HEK293 (cell line): ENCODE results near the gene CRYBG1.

Source experiments
- CTCF ChIA-PET: fragments of 350-600 bp; formaldehyde crosslinking; extraction: SDS; loops from one replicate; lab custom pipeline; 2021; ENCODE audit warnings: antibody characterized with exemption; lab: Yijun Ruan, JAX
- POLR2A ChIA-PET: fragments of 300-600 bp; formaldehyde crosslinking; extraction: SDS; loops from one replicate; lab custom pipeline; 2020; ENCODE audit warnings: antibody characterized with exemption, inconsistent platforms; lab: Yijun Ruan, JAX
- H3K27ac ChIP-seq: fragments of 200-500 bp; sonication (Bioruptor generic); 2 replicates; pipeline ENCODE4 v1.5.1; 2014; ENCODE audit warnings: low read depth, low read length, control low read depth, inconsistent platforms; ENCODE audit errors: extremely low read depth
- H3K36me3 ChIP-seq, 2 experiments: fragments of 200-500 bp in 1 of 2; sonication (Bioruptor generic) in 1 of 2; 1 replicate in 1 of 2; 2 replicates in 1 of 2; pipeline ENCODE4 v1.5.1; 2014 to 2017; ENCODE audit warnings: inconsistent platforms in 2 of 2, low read length in 2 of 2; ENCODE audit not compliant: control insufficient read depth in 2 of 2, insufficient read depth in 1 of 2
- H3K4me1 ChIP-seq: fragments of 200-500 bp; sonication (Bioruptor generic); 2 replicates; pipeline ENCODE4 v1.5.1; 2014; ENCODE audit warnings: mild to moderate bottlenecking, low read length, inconsistent platforms; ENCODE audit not compliant: control insufficient read depth, insufficient read depth
- H3K4me3 ChIP-seq: 2 replicates; pipeline ENCODE4 v1.5.1; 2011; ENCODE audit warnings: low read depth, mild to moderate bottlenecking, control low read depth, low read length, moderate library complexity
- H3K9me3 ChIP-seq: fragments of 200-500 bp; sonication (Bioruptor generic); 2 replicates; pipeline ENCODE4 v1.5.1; 2014; ENCODE audit warnings: low read depth, low read length, inconsistent platforms; ENCODE audit not compliant: control insufficient read depth, insufficient read depth
- KLF9 ChIP-seq: fragments of 450-650 bp; formaldehyde crosslinking; IDR thresholded peaks from 2 replicates; pipeline ENCODE4 v1.5.1; 2016; ENCODE audit warnings: missing biosample characterization, missing genetic modification characterization, low read depth
- TRIM28 ChIP-seq: IDR thresholded peaks from 2 replicates; pipeline ENCODE4 v1.6.1; 2011; ENCODE audit warnings: low read length, control low read depth, borderline replicate concordance
- WT1 ChIP-seq: fragments of 450-650 bp; formaldehyde crosslinking; IDR thresholded peaks from 2 replicates; pipeline ENCODE4 v1.5.1; 2016; ENCODE audit warnings: missing biosample characterization, missing genetic modification characterization
- ZBTB48 ChIP-seq: fragments of 450-650 bp; formaldehyde crosslinking; IDR thresholded peaks from 2 replicates; pipeline ENCODE4 v1.5.1; 2016; ENCODE audit warnings: missing biosample characterization, missing genetic modification characterization
- ZFP41 ChIP-seq: fragments of 450-650 bp; formaldehyde crosslinking; IDR thresholded peaks from 2 replicates; pipeline ENCODE4 v1.5.1; 2016; ENCODE audit warnings: missing biosample characterization, missing genetic modification characterization, borderline replicate concordance
- ZNF10 ChIP-seq: fragments of 450-650 bp; formaldehyde crosslinking; IDR thresholded peaks from 2 replicates; pipeline ENCODE4 v1.5.1; 2017; ENCODE audit warnings: missing biosample characterization, missing genetic modification characterization
- ZNF140 ChIP-seq: fragments of 450-650 bp; formaldehyde crosslinking; IDR thresholded peaks from 2 replicates; pipeline ENCODE4 v1.5.1; 2016; ENCODE audit warnings: missing biosample characterization, missing genetic modification characterization
- ZNF175 ChIP-seq: fragments of 450-650 bp; formaldehyde crosslinking; IDR thresholded peaks from 2 replicates; pipeline ENCODE4 v1.5.1; 2016; ENCODE audit warnings: missing biosample characterization, missing genetic modification characterization
- ZNF280C ChIP-seq: fragments of 450-650 bp; formaldehyde crosslinking; IDR thresholded peaks from 2 replicates; pipeline ENCODE4 v1.5.1; 2016; ENCODE audit warnings: missing biosample characterization, missing genetic modification characterization
- ZNF335 ChIP-seq: fragments of 450-650 bp; formaldehyde crosslinking; conservative IDR thresholded peaks from 2 replicates; pipeline ENCODE4 v1.5.1; 2016; ENCODE audit warnings: missing biosample characterization, missing genetic modification characterization
- ZNF501 ChIP-seq: fragments of 450-650 bp; formaldehyde crosslinking; IDR thresholded peaks from 2 replicates; pipeline ENCODE4 v1.5.1; 2016; ENCODE audit warnings: missing biosample characterization, missing genetic modification characterization
- ZNF544 ChIP-seq: fragments of 450-650 bp; formaldehyde crosslinking; IDR thresholded peaks from 2 replicates; pipeline ENCODE4 v1.5.0; 2017; ENCODE audit warnings: missing biosample characterization, missing genetic modification characterization
- ZNF660 ChIP-seq: fragments of 450-650 bp; IDR thresholded peaks from 2 replicates; pipeline ENCODE4 v1.5.1; 2018; ENCODE audit warnings: missing biosample characterization, mild to moderate bottlenecking, missing genetic modification characterization
- ZNF843 ChIP-seq: fragments of 450-650 bp; formaldehyde crosslinking; IDR thresholded peaks from 2 replicates; pipeline ENCODE4 v1.5.1; 2016; ENCODE audit warnings: missing biosample characterization, missing genetic modification characterization
- TF ChIP-seq, protein P1 (sequence below): fragments of 450-650 bp; formaldehyde crosslinking; IDR thresholded peaks from 2 replicates; pipeline ENCODE4 v1.5.1; 2016; ENCODE audit warnings: missing biosample characterization, missing genetic modification characterization
- TF ChIP-seq, protein P2 (sequence below): fragments of 450-650 bp; formaldehyde crosslinking; IDR thresholded peaks from 2 replicates; pipeline ENCODE4 v1.5.1; 2016; ENCODE audit warnings: missing biosample characterization, missing genetic modification characterization
- TF ChIP-seq, protein P3 (sequence below): fragments of 450-650 bp; formaldehyde crosslinking; IDR thresholded peaks from 2 replicates; pipeline ENCODE4 v1.5.1; 2016; ENCODE audit warnings: missing biosample characterization, missing genetic modification characterization
- TF ChIP-seq, protein P4 (sequence below): fragments of 450-650 bp; formaldehyde crosslinking; IDR thresholded peaks from 2 replicates; pipeline ENCODE4 v1.5.1; 2017; ENCODE audit warnings: missing biosample characterization, mild to moderate bottlenecking, missing genetic modification characterization, moderate library complexity
- TF ChIP-seq, protein P5 (sequence below): fragments of 450-650 bp; formaldehyde crosslinking; IDR thresholded peaks from 2 replicates; pipeline ENCODE4 v1.5.1; 2017; ENCODE audit warnings: missing biosample characterization, missing genetic modification characterization

The CRYBG1 gene

GRCh38 chr6:106525107-106525881, 164.8 kb downstream of the CRYBG1 start (continued):
- TF ChIP-seq, protein P1, sequence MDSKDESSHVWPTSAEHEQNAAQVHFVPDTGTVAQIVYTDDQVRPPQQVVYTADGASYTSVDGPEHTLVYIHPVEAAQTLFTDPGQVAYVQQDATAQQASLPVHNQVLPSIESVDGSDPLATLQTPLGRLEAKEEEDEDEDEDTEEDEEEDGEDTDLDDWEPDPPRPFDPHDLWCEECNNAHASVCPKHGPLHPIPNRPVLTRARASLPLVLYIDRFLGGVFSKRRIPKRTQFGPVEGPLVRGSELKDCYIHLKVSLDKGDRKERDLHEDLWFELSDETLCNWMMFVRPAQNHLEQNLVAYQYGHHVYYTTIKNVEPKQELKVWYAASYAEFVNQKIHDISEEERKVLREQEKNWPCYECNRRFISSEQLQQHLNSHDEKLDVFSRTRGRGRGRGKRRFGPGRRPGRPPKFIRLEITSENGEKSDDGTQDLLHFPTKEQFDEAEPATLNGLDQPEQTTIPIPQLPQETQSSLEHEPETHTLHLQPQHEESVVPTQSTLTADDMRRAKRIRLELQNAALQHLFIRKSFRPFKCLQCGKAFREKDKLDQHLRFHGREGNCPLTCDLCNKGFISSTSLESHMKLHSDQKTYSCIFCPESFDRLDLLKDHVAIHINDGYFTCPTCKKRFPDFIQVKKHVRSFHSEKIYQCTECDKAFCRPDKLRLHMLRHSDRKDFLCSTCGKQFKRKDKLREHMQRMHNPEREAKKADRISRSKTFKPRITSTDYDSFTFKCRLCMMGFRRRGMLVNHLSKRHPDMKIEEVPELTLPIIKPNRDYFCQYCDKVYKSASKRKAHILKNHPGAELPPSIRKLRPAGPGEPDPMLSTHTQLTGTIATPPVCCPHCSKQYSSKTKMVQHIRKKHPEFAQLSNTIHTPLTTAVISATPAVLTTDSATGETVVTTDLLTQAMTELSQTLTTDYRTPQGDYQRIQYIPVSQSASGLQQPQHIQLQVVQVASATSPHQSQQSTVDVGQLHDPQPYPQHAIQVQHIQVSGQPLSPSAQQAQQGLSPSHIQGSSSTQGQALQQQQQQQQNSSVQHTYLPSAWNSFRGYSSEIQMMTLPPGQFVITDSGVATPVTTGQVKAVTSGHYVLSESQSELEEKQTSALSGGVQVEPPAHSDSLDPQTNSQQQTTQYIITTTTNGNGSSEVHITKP (tag by site-specific recombination), result no peak
- TF ChIP-seq, protein P2, sequence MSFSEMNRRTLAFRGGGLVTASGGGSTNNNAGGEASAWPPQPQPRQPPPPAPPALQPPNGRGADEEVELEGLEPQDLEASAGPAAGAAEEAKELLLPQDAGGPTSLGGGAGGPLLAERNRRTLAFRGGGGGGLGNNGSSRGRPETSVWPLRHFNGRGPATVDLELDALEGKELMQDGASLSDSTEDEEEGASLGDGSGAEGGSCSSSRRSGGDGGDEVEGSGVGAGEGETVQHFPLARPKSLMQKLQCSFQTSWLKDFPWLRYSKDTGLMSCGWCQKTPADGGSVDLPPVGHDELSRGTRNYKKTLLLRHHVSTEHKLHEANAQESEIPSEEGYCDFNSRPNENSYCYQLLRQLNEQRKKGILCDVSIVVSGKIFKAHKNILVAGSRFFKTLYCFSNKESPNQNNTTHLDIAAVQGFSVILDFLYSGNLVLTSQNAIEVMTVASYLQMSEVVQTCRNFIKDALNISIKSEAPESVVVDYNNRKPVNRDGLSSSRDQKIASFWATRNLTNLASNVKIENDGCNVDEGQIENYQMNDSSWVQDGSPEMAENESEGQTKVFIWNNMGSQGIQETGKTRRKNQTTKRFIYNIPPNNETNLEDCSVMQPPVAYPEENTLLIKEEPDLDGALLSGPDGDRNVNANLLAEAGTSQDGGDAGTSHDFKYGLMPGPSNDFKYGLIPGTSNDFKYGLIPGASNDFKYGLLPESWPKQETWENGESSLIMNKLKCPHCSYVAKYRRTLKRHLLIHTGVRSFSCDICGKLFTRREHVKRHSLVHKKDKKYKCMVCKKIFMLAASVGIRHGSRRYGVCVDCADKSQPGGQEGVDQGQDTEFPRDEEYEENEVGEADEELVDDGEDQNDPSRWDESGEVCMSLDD, result no peak
- TF ChIP-seq ZNF660 (tag by site-specific recombination), result no peak
- 0 out of 2 replicates have a peak, but pooled peaks have one; percentile 63 for TF ChIP-seq TRIM28
- TF ChIP-seq, all 188 proteins: peak for 5

DNA sequence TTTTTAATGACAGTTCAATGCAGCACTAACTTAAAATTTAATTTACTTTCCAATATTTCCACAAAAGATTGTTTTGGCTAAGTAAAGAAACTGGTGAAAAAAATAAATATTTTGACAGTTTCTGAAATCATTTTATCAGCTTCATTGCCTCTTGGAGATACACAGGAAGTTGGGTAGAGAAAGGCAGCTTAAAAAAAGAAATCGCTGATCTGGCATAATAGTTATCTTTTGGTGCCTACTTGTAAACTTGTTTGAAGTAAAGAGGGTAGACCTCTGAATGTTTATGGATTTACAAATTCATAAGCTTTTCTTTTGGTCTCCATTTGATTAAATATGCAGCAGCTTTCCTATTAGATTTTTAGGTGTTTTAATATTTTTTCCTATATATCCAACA, 165.4 kb downstream of the CRYBG1 start:
- ChIA-PET CTCF (interaction anchor here (0.8 to 2.5 kb wide), 5 partner anchors 9 to 472 kb away, joined by 3 to 5 read pairs (median 3); no protein-coding TSS in a partner anchor), POLR2A (no interaction called here)
- Histone ChIP-seq H3K4me1 (peaks cover 7% of the 10 kb centered on the region), H3K9me3 (no peaks in the 10 kb centered on the region), H3K27ac (no peak overlapping the region), H3K36me3 (no peaks in the 10 kb centered on the region), H3K4me3 (no peak overlapping the region)
- no peak for TF ChIP-seq ZNF140 (tag by site-specific recombination)
- TF ChIP-seq ZNF10, result no peak
- no peak for TF ChIP-seq ZNF544 (tag by site-specific recombination)
- TF ChIP-seq KLF9 (tag by site-specific recombination), result no peak
- TF ChIP-seq, protein P3, sequence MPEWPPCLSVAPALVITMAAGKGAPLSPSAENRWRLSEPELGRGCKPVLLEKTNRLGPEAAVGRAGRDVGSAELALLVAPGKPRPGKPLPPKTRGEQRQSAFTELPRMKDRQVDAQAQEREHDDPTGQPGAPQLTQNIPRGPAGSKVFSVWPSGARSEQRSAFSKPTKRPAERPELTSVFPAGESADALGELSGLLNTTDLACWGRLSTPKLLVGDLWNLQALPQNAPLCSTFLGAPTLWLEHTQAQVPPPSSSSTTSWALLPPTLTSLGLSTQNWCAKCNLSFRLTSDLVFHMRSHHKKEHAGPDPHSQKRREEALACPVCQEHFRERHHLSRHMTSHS (tag by site-specific recombination), result no peak
- no peak for TF ChIP-seq WT1
- TF ChIP-seq ZNF501 (tag by site-specific recombination), result no peak
- no peak for TF ChIP-seq ZNF280C (tag by site-specific recombination)
- TF ChIP-seq, protein P4, sequence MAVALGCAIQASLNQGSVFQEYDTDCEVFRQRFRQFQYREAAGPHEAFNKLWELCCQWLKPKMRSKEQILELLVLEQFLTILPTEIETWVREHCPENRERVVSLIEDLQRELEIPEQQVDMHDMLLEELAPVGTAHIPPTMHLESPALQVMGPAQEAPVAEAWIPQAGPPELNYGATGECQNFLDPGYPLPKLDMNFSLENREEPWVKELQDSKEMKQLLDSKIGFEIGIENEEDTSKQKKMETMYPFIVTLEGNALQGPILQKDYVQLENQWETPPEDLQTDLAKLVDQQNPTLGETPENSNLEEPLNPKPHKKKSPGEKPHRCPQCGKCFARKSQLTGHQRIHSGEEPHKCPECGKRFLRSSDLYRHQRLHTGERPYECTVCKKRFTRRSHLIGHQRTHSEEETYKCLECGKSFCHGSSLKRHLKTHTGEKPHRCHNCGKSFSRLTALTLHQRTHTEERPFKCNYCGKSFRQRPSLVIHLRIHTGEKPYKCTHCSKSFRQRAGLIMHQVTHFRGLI (tag by site-specific recombination), result no peak
- TF ChIP-seq ZNF175, result no peak
- TF ChIP-seq ZNF335, result no peak
- TF ChIP-seq ZNF843 (tag by site-specific recombination), result no peak
- no peak for TF ChIP-seq ZBTB48 (tag by site-specific recombination)
- TF ChIP-seq ZFP41 (tag by site-specific recombination), result no peak
- TF ChIP-seq, protein P5, sequence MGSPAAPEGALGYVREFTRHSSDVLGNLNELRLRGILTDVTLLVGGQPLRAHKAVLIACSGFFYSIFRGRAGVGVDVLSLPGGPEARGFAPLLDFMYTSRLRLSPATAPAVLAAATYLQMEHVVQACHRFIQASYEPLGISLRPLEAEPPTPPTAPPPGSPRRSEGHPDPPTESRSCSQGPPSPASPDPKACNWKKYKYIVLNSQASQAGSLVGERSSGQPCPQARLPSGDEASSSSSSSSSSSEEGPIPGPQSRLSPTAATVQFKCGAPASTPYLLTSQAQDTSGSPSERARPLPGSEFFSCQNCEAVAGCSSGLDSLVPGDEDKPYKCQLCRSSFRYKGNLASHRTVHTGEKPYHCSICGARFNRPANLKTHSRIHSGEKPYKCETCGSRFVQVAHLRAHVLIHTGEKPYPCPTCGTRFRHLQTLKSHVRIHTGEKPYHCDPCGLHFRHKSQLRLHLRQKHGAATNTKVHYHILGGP (tag by site-specific recombination), result no peak
